LNCaP clone FGC (cell line): ENCODE data around the gene PCK1.

Experiments
- DNase-seq: peaks from one replicate; pipeline ENCODE4 v3.0.0-alpha.2; 2011; ENCODE audit warnings: low read depth
- H3K4me3 ChIP-seq: 2 replicates; pipeline ENCODE4 v1.5.1; 2011; ENCODE audit warnings: mild to moderate bottlenecking, low read depth, low read length, control low read depth
- TF ChIP-seq, protein P1 (sequence below): IDR thresholded peaks from 2 replicates; pipeline ENCODE4 v1.5.1; 2012; ENCODE audit warnings: mild to moderate bottlenecking; ENCODE audit not compliant: control insufficient read depth, insufficient read depth; ENCODE audit errors: extremely low read depth

PCK1 gene

DNA sequence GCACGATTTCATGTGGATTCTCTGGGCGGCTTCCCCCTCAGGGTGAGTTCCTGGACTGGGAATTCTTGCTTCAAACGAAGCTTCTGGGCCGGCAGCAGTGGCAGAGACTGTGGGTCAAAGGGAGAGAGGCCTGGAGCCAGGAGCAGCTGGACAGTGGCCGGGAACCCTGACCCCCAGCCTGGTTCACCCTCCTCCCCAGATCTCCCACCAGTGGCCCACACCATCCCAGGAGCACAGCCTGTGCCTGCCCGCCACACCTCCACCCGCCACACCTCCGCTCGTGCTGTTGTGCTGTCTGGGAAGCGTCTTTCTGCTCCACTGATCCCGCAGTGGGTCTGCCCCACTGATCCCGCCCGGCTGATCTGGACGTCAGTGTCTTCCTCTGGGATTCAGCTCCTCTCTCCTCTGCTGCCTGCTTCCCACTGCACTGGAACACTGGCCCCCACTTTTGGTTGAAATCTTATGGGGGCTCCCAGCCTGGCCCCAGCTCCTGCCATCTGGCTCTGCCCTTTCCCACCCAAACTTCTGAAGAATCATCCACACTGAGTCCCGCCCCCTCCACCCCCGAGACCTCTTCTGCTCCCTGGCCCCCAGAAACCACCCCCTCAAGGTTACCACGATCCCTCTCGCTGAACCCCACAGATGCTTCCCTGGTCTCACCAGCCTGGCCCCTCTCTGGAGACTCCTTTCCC is 49.5 kb downstream of the PCK1 start:
- H3K4me3 ChIP-seq: no peak overlapping the region
- no peak for DNase-seq
- TF ChIP-seq, protein P1, sequence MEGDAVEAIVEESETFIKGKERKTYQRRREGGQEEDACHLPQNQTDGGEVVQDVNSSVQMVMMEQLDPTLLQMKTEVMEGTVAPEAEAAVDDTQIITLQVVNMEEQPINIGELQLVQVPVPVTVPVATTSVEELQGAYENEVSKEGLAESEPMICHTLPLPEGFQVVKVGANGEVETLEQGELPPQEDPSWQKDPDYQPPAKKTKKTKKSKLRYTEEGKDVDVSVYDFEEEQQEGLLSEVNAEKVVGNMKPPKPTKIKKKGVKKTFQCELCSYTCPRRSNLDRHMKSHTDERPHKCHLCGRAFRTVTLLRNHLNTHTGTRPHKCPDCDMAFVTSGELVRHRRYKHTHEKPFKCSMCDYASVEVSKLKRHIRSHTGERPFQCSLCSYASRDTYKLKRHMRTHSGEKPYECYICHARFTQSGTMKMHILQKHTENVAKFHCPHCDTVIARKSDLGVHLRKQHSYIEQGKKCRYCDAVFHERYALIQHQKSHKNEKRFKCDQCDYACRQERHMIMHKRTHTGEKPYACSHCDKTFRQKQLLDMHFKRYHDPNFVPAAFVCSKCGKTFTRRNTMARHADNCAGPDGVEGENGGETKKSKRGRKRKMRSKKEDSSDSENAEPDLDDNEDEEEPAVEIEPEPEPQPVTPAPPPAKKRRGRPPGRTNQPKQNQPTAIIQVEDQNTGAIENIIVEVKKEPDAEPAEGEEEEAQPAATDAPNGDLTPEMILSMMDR: no peak

- H3K4me3 ChIP-seq: no peak overlapping the region
- TF ChIP-seq, protein P1: no peak
- DNase-seq: no peak
Observed at GRCh38 chr20:57611586-57612311, 50.8 kb downstream of the PCK1 start.

DNA sequence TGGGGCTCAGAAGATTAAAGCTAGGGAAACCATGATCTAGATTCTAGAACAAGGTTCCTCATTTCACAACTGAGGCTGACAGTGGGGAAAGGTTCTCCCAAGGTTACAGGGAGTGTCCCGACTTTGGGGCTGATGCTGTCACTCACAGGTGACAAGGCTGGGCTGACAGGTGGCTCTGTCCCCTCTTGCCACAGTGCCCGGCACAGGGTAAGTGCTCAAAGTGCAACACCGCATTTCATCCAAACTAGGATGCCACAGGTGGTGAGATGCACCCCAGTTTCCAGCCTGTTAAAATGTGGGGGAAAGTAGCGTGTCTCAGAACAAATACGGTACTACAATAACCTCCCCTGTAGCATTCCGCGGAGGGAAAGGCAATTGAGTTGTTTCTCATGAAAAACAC is 51.5 kb downstream of the PCK1 start:
- DNase-seq: no peak
- TF ChIP-seq, protein P1: no peak
- no peak overlapping the region for H3K4me3 ChIP-seq

GRCh38 chr20:57612916-57613315 is 52.0 kb downstream of the PCK1 start:
- TF ChIP-seq, protein P1: no peak
- no peak for DNase-seq
- H3K4me3 ChIP-seq: no peak overlapping the region

GRCh38 chr20:57613481-57613921 is 52.6 kb downstream of the PCK1 start:
- DNase-seq: no peak
- TF ChIP-seq, protein P1: no peak
- no peak overlapping the region for H3K4me3 ChIP-seq

GRCh38 chr20:57614490-57615444 is 53.9 kb downstream of the PCK1 start:
- no peak for DNase-seq
- TF ChIP-seq, protein P1: no peak
- no peak overlapping the region for H3K4me3 ChIP-seq
